ENCODE measurements around the gene CCDC187.

Gene CCDC187

GRCh38 chr9:136201174-136201573, 102.7 kb downstream of the CCDC187 start:
- no peak for DNase-seq (ENCODE audit: insufficient read length, low spot score)
- FAIRE-seq: no peak

- DNase-seq (ENCODE audit: insufficient read length, low spot score) (no peak), FAIRE-seq (no peak)
These were observed 103.5 kb downstream of the CCDC187 start for GRCh38 chr9:136200424-136200823.
